ENCODE data around the gene COL15A1.

- TF ChIP-seq POLR2AphosphoS5 (IDR thresholded peaks at IDR 0.05), result no peak
- no peak for TF ChIP-seq POLR2A (IDR thresholded peaks at IDR 0.05)
- no peak for TF ChIP-seq CTCF (IDR thresholded peaks at IDR 0.05 in 8 of 11, conservative IDR thresholded peaks at IDR 0.05 in 3 of 11)
Observed at GRCh38 chr9:99093492-99093791, 149.7 kb downstream of the COL15A1 start.

All from spleen (tissue), 7 donors.